H1 (cell line): ENCODE measurements around the gene GALNTL6. TPM values are rescaled to one million over a fixed set of nuclear protein-coding genes. Genes with fewer than 3 reads are reported as not detected.

Source experiments
- GABPA ChIP-seq: IDR thresholded peaks from 2 replicates; pipeline ENCODE4 v1.6.1; 2011; ENCODE audit warnings: mild to moderate bottlenecking, low read length, moderate library complexity, borderline replicate concordance; ENCODE audit not compliant: insufficient read depth
- POLR2AphosphoS5 ChIP-seq: IDR thresholded peaks from 2 replicates; pipeline ENCODE4 v1.6.1; 2011; ENCODE audit warnings: low read depth, low read length
- POU5F1 ChIP-seq: IDR thresholded peaks from 2 replicates; pipeline ENCODE4 v1.6.1; 2011; ENCODE audit warnings: low read depth, mild to moderate bottlenecking, low read length, moderate library complexity
- SP2 ChIP-seq: IDR thresholded peaks from 2 replicates; pipeline ENCODE4 v1.6.1; 2012; ENCODE audit warnings: mild to moderate bottlenecking, low read length, inconsistent platforms
- polyA plus RNA-seq, 7 experiments: library from polyadenylated mRNA; depleted of rRNA in 3 of 7; stranded (reverse) in 5 of 7; unstranded in 2 of 7; fragments of >200 nt in 5 of 7; fragments of 200-250 nt in 2 of 7; gene quantifications; 1 replicate in 5 of 7; 2 replicates in 1 of 7; 4 replicates in 1 of 7; pipeline versions ENCODE4 v1.2.1 to v1.2.3, GENCODE V29; 2011 to 2013; ENCODE audit warnings: missing spikeins in 2 of 7, mixed read lengths in 2 of 7
- total RNA-seq: library from RNA; stranded (reverse); fragmentation: NEBNext Ultra II Directional; extraction: Animal tissue kit (Norgen Biotek cat#: 25700); gene quantifications from 2 replicates; pipeline ENCODE4 v1.2.1, GENCODE V29; 2021

Gene GALNTL6
- total and polyA plus RNA-seq, 2 of the 8 experiments (the other 6 are each of a cell fraction or from before 2014, with no cell fraction given), result 0.03 to 0.32 TPM

DNA sequence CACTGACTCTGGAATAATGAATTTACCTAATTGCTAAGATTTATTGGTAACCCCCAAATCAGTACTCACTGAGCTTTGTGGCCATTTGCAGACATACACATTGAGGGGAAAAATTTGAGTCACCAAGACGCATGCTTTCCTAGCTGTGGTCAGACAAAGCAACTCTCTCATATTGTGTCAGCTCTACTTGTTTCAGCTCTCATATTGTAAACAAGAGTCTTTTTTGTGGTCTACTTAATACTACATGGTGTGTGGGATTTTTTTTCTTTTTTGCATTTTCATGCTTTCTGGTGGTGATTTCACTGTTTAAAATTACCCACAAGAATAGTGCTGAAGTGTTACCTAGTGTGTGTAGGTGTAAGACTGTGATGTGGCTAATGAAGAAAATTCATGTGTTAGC lies 927.2 kb downstream of the GALNTL6 start (continued):
- no peak for TF ChIP-seq SP2
- TF ChIP-seq POU5F1, result no peak
- TF ChIP-seq POLR2AphosphoS5, result no peak
- no peak for TF ChIP-seq GABPA
